Activated CD4-positive, CD25-positive, alpha-beta regulatory T cell treated with anti-CD3 and anti-CD28 coated beads, Interleukin-2, amount 50 U/mL, for 24 hours (primary cell): Measurements from ENCODE around the gene SLC4A1AP.

Experiments
- ATAC-seq, 2 donors: fragments of 150-1000 bp; cut with Tn5 transposase; one replicate each; pipeline ENCODE4 v1.10.0; 2021; ENCODE audit warnings: mild to moderate bottlenecking in 1 of 2, moderate library complexity in 1 of 2

SLC4A1AP gene

DNA sequence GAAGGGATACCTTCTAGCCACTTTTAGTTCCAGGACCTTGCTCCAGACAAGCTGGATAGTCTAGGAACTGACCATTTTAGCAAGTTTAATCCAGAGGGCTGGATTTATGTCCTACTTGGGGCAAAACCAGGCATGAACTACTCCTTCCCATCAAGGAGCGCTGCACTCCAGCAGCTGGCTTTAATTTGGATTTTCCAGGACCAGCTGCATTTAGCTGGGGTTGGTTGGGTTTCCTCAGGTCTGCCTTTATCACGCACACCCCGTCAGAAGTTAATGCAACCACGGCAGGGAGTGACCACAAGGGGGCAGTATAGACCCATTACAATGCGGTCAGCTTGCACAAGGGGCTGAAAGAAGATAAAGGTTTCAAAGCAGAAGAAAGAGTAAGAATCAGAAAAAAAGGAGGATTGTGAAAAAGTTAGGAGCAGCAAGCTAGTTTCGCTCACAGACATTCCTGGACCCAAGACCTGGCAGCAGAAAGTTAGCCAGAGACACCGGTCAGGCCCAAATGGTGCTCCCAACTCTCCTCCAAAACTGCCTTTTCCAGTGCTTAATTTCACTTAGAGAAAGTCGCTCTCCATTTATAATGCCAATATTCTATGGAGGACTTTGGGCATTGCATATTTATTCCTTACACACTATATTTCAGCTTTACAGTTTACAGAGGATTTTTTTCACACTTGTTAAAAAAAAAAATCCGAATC is 40.1 kb downstream of the SLC4A1AP start:
- ATAC-seq = peak; percentile 42 to 58

DNA sequence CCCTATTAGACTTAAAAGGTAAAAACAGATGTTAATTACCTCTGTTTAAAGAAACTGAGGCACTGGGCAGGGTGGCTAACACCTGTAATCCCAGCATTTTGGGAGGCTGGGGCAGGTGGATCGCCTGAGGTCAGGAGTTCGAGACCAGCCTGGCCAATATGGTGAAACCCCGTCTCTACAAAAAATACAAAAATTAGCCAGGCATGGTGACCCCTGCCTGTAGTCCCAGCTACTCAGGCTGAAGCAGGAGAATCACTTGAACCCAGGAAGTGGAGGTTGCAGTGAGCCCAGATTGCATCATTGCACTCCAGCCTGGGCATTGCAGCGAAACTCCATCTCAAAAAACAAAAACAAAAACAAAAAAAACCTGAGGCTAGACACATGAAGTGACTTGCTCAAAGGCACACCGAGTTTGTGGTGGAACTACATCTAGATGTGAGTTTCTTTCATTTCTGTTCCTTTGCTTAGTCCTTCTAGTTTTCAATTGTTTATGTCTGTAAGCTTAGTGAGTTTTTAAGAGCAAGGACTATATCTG is 40.7 kb downstream of the SLC4A1AP start:
- ATAC-seq = no peak

DNA sequence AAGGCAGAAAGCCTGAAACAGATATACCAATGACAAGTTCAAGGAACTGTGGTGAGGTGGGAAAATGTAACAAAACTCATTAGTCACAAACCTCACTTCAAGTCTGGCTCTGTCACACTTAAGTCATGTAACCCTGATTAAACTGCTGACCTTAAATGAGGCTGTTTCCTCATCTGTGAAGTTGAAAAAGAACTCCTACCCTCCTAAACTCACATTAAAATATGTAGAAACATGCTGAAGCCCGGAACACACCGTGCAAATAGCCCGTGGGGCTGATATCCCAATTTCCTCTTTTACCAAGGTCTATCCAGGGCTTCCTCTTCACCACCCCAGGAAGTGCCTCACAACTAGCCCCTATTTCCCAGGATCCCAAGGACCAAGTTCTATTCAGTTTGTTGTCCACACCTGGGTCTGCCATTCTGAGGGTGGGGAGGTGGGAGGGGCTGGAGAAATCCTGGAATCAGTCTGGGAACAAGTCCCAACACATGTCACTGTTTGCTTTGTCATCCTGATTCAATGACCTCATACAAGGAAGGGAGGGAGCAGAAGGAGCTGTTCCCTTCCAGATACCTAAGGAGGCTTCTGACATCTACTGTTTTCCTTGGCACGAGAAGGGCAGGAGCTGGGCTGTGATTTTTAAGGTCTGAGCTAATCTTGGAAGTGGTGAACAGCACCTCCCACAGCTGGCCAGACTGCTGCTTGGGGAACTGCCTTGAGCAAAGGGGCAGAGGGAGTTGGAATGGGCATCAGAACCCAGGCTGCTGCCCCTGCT is 42.3 kb downstream of the SLC4A1AP start:
- peak; percentile 95 to 97 for ATAC-seq

DNA sequence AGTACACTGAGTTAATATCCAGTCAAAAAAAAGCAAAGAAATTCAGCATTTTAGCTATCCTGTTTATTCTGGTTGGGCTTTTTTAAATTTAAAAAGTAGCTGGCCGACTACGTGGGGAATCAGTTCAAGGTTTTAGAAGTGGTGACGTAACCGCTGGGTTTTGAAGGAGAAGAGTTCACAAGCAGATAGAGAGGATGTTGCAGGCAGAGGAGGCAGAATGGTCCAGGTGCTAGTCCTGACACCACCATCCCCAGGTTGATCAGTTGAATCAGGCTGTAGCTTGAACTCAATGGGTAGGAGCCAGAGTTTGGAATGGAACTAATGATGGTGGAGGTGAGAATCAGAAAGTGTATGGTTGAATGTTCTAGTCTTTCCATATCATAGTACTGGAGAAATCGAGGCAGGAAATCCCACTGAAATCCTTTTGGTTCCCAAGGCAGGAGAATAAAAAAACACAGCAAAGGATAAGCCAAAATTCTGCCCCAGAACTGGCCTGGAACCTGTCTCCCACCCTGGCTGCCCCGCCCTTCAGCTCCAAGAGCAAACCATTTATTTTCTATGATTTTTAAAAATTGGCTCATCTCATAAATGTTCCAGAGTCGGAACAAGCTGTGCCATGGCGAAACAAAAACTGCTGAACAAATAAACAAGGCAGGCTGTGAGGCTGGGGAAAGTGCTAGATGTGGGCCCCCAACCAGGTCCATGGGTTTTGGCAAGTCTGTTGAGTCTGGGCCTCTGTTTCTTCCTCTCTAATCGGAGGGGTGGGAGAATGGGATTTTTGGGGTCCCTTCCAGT is 44.0 kb downstream of the SLC4A1AP start:
- ATAC-seq = no peak

DNA sequence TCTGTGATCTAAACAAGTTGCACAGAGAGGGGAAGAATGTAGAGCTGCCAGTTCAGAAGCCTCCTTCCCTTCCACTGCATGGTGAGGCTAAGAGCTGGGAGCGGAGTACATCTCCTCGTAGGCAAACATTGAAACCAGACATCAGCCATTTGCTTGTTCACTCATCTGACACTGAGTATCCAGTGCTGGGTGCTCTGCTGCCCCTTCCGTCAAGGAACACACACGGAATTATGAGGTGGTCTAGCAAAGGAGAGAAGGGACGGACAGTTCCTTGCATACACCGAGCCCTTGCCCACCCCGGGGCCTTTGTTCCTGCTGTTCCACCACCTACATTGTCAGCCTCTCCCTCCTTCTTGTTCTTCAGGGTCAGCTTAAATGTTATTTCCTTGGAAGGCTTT is 44.6 kb downstream of the SLC4A1AP start:
- no peak for ATAC-seq

DNA sequence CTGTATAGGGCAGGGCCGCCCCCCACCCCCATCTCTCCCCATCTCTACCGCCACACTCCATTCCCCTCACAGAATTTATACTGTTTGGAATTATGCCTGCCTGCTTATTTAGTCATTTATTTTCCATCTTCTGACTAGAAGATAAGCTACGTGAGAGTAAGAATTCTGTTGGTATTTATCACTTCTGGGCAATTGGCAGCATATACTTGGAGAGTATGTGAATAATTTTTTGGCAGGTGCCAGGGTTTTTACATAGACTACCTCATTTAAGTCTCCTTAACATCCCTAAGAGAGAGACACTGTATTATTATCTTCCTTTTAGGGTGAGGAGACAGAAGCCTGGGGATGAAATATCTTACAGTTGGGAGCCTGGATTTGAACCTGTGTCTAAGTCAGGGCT is 45.0 kb downstream of the SLC4A1AP start:
- ATAC-seq = no peak

DNA sequence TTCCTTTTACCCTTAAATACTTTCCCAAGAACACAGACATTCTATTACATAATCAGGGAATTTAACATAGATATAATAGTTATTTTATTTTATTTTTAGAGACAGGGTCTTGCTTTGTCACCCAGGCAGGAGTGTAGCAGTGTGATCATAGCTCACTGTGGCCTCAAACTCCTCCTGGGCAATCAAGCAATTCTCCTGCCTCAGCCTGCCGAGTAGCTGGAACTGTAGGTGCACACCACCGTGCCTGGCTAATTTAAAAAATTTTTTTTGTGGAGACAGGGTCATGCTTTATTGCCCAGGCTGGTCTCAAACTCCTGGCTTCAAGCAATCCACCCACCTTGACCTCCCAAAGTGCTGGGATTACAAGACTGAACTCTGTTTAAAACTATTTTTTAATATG is 45.6 kb downstream of the SLC4A1AP start:
- ATAC-seq = no peak

DNA sequence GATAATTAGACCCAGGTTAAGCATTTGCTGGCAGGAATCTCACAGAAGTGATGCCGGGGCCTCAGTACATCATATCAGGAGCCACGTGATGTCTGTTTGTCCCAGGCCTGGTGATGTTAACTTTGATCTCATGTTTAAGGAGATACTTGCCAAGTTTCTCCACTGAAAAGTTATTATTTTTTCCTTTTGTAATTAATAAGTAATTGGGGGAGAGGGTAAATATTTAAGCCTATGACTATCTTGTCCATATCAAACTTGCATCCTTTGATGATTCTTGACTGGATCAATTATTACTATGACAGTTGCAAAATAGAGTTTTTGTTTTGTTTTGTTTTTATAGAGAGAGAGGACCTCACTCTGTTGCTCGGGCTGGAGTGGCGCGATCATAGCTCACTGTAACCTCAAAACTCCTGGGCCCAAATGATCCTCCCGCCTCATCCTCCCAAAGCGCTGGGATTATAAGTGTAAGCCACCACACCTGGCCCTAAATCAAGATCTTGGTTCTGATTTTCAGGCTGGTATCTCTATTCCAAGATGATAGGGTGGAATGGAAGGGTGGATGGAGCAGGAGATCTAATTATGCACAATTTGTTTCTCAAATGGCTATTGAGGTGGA is 46.4 kb downstream of the SLC4A1AP start:
- ATAC-seq = no peak

DNA sequence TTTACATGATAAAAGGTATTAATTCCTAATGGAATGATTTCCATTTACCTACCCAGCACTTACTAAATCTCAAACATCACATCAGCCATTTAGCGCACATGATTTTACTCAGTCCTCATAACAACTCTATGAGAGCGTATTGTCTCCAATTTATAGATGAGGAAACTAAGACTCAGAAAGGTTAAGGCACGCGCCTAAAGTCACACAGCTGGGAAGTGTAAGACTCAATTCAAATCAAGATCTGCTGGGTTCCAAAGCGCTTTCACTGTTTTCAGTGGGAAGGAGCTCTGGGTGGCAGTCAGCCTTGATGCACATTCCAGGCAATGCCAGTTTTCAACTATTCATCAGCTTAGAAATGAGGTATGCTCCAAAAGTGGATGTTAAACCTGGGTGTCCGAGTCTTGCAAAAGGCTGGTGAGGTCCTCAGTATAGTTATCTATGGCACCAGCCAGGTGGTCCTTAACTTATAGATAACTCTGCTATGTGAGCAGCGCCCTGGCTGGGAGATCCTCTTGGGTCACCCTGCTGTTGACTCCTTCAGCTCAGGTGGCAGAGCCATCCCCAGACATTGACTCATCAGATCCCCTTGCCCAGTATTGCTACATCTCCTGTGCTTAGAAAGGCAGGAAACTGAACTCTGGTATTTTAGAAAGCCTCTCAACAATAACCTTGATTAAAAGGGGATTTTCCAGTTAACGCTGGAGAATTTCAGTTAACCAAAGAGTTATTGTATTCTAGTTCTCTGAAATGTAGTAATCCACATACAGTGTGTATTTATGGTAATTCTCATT is 47.1 kb downstream of the SLC4A1AP start:
- peak in 1 of 2 donors; percentile 40 for ATAC-seq

DNA sequence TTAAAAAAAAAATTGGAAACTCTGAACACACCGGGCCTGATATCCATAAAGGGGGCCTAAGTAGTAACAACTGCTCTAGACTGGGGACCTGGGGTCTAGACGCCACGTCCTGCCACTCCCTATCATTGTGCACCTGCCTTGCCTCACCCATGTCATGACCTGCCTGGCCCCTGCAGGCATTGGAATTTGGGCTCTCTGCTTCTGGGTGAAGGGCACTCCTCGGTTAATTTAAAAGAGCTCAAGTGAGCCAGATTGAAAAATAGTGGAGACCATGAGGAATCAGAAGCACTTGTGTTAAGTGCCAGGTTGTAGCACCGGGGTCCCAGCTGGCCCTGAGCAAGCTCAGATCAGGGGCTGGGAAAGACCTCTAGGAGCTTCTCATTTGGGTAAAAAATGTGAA is 48.1 kb downstream of the SLC4A1AP start:
- no peak for ATAC-seq

DNA sequence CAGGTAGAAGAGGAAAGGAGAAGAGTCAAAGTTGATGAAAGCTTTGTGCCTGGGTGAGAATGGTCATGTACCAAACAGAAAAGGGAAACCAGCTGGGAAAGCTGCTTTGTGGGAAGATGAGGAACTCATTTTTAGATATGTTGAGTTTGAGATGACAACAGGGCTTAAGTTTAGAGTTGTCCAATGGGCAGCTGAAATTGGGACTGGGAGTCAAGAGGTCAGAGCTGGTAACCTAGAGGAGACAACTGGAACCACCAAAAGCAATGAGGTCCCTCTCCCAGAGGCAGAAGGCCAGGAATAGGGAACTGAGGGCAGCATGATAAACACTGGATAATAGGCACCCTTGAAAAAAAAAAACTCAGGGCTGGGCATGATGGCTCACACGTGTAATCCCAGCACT is 48.8 kb downstream of the SLC4A1AP start:
- no peak for ATAC-seq

DNA sequence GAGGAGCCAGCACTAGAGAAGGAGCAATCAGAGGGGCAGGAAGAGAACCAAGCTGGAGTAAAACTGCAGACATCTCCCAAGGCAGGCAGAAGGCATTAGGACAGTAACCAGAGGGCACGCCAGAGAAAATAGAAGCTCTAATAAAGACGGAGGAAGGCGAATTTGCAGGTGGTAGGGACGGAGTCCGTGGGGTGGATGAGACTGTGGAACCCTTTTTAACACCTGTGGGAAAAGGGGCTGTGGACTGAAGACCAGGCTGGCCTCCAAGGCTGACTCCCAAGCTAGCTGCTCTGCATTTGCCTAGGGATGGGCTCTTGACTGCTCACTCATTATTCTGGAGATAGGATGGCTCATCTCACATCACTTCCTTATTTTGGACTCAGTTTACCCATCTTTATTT is 49.5 kb downstream of the SLC4A1AP start:
- no peak for ATAC-seq

DNA sequence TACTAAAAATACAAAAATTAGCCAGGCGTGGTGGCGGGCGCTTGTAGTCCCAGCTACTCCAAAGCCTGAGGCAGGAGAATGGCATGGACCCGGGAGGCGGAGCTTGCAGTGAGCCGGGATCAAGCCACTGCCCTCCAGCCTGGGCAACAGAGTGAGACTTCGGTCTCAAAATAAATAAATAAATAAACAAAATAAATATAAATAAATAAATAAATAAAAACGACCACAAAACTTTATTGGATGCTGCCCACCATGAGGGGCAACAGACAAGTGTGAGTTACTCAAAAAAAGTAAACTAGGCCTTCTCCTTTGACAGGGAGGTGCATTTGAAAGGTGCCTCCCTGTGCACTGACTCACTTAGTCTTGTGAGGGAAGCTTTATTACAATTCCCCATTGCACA is 50.4 kb downstream of the SLC4A1AP start:
- no peak for ATAC-seq

DNA sequence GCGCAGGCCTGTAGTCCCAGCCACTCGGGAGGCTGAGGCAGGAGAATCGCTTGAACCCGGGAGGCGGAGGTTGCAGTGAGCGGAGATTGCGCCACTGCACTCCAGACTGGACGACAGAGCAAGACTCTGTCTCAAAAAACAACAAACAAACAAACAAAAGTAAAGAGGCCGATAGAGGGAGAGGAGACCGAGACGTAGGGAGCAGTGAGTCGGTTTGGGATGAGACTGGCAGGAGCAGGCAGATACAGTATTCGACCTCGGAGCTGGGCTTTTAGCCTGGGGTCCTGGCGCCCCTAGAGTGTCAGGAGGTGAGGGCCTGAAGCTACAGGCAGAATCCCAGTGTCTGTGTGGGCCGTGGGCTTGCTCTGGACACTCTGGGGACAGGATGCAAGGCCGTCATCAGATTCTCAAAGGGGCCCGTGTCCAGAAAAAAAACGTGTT is 51.2 kb downstream of the SLC4A1AP start:
- ATAC-seq = no peak

DNA sequence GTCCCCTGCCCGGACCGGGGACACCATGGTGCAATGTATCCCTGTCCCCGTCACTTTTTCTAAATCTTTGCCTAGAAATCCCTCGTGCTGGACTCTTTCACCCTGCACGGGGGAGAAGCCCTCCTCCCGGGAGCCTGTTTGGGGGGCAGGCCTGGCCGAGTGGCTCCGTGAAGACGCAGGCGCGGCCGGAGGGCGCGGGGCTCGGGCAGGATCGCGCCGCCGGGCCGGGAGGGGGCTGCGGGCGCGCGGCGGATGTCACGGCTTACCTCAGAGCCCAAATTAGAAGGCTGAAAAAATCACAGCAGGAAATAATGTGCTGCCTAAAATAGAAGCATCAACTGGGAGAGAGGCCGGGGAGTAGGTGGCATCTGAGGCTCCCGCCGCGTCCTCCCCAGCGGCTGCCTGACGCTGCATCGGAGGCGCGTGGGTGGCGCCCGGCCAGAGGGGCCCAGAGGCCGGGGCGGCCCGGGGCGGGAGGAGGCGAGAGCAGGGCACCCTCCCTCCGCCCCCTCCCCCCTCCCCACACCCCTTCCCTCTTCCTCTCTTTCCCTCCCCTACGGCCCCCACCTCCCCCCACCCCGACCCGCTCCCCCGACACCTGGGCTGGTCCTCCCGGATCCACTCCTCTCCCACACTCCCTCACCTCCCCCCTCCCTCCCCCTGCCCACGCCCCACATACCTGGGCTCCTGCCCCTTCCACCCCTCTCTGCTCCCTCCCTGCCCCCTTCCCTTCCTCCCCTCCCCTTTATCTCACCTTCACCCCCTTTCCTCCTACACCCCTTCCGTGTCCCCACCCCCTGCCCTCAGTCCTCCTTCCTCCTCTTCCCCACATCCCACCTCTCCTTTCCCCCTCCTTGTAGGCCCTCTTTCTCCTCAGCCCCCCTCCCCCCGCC is 51.9 kb downstream of the SLC4A1AP start:
- ATAC-seq = peak in 1 of 2 donors; percentile 14

DNA sequence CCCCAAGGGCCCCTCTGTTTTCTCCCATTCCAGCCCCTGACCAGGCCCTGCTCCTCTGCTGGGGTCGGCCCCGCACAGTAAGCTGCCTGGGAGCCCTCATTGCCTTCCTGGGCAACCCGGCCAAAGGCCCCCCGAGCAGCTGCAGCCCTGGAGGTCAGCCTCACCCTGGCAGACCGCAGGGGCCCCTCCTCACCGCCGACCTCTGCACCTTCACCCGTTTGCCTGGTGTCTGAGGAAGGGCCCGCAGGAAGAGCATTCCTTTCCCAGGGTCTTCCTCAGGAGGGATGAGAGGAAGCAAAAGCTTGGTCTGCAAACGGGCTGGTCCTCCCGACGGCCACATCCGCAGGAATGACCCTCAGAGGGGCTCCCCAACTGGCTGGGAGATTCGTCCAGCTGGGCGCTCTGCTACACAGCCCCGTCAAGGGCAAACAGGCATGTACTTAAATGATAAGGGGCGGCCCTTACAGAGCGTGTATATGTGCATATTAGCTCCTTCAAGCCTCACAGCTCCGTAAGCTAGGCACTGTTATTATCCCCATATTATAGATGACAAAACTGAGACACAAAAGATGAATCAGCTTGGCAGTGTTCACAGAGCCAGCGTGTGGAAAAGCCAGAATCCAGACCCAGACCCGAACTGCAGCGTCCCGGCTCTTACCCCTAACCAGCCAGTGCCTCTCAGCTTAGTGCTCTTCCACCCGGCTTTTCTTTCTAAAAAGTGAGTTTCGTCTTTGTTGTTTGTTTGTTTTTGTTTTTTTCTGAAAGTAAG is 52.8 kb downstream of the SLC4A1AP start:
- ATAC-seq = no peak

DNA sequence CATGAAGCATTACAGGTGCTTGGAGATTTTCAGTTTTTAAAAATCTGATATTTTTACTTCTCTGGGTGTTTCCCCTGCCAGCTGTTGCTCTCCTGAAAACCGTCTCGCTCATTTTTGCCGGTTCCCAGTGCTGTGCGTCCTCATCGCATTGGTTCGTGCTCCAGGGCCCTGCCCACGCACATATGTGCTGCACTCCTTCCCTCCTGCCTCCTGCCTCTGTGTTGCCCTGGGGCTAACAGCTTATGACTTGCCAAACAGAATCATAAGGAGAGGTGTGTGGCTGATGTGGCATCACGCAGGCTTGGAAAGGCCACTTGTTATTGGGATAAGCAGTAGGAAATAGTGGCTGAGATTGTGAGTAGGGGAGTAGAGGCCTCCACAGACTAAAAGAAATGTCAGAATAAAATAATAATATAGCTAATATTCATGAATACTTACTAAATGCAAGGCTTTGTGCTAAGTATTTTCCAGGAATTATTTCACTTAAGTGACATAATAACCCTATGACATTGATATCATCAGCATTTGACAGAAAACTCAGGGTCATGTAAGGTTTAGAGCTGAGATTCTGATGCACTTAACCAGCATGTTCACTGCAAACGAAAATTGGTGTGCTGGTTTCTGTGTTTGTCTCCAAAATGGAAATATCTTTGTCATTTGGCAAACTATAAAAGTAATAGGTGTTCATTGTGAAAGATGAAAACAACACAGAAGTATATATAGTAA is 53.5 kb downstream of the SLC4A1AP start:
- ATAC-seq = no peak

DNA sequence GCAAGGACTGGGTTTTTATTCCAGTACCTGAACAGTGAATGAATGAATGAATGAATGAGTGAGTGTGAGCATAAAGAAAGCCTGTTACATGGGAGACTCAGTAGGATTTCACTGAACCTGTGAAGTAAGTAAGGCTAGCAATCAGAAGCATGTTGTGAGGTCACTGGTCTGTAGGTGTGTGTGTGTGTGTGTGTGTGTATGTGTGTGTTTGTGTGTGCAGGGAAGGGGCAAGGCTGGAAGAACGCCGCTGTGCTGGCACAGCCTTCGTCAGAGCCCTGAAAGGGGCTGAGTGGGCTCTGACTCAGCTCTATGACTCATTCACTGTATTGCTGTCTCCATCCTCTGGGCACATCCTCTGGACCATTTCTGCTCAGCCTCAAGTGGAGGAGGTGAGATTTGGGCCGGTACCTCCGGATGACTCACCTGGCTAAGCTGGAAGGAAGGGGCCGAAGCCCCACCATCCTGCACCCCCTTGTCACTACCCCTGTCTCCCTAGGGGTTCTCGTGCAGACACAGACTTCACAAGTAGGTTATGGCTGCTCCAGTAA is 56.4 kb downstream of the SLC4A1AP start:
- ATAC-seq = peak; percentile 98

DNA sequence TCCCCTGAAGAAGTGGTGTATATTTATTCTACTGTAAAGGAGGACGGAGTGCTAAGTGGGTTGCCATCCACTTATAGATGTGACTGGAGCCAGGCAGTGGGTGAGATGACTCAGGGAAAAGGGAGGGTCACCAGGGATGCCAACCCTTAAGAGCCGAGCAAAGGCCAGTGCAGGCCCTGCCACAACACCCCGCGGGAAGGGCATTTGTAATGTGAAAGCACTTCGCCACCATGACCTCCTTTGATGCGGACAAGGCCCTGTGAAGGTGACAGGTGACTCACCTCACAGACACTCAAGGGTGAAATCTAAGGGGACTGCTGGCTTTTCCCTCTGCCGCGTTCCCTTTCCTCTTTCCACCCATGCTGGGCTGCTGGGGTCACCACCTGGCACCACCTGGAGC is 57.6 kb downstream of the SLC4A1AP start:
- peak; percentile 15 to 23 for ATAC-seq
